Stomach smooth muscle (tissue), 2 donors: ENCODE results near the gene TRAPPC5.
"Not testable (repeated sequence)": the region's sequence is repeated elsewhere in the genome, so short reads cannot be mapped to it uniquely, and the experiment has no call there.

Experiments
- H3K27ac ChIP-seq: one replicate; pipeline ENCODE4 v1.7.0; 2013; ENCODE audit warnings: mild to moderate bottlenecking, low read length, inconsistent platforms
- H3K27me3 ChIP-seq, 2 donors: one replicate each; pipeline ENCODE4 v1.7.0; 2013; ENCODE audit warnings: low read length in 2 of 2; ENCODE audit not compliant: insufficient read depth in 2 of 2, control insufficient read depth in 1 of 2
- H3K36me3 ChIP-seq, 2 donors: one replicate each; pipeline ENCODE4 v1.7.0; 2013; ENCODE audit warnings: low read length in 2 of 2; ENCODE audit not compliant: control insufficient read depth in 2 of 2, insufficient read depth in 2 of 2
- H3K4me1 ChIP-seq: one replicate; pipeline ENCODE4 v1.7.0; 2013; ENCODE audit warnings: low read length; ENCODE audit not compliant: control insufficient read depth, insufficient read depth
- H3K4me3 ChIP-seq, 2 donors: one replicate each; pipeline ENCODE4 v1.7.0; 2013; ENCODE audit warnings: low read length in 2 of 2
- H3K9ac ChIP-seq, 2 donors: one replicate each; pipeline ENCODE4 v1.7.0; 2013; ENCODE audit warnings: low read length in 2 of 2, mild to moderate bottlenecking in 1 of 2
- H3K9me3 ChIP-seq, 2 donors: one replicate each; pipeline ENCODE4 v1.7.0; 2013; ENCODE audit warnings: low read length in 2 of 2; ENCODE audit not compliant: control insufficient read depth in 2 of 2
- donor health status: healthy.
- donor health status: Pancreatic carcinoma.

TRAPPC5 gene

GRCh38 chr19:7639863-7640348 is 40.7 kb upstream of the TRAPPC5 start:
- Histone ChIP-seq H3K9me3 (no peaks in the 10 kb centered on the region), H3K36me3 (no peaks in the 10 kb centered on the region), H3K4me1 (no peaks in the 10 kb centered on the region), H3K9ac (no peak overlapping the region), H3K27ac (no peak overlapping the region), H3K27me3 (peaks cover 27 to 33% of the 10 kb centered on the region in 2 donors), H3K4me3 (no peak overlapping the region)

DNA sequence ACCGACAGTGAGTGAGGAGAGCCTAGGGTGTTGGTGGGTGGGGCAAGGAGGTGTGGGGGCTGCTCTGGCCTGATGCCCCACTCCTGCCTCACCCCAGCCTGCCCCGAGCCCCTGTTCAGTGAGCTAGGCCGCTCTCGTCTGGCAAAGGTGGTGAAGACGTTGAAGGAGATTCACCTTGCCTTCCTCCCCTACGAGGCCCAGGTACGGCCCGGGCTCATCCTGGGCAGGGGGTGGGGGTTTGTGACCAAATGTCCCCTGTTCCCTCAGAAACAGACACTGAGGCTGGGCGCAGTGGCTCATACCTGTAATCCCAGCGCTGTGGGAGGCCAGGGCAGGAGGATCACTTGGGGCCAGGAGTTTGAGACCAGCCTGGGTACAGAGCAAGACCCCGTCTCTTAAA is 39.8 kb upstream of the TRAPPC5 start:
- H3K9ac ChIP-seq: no peak overlapping the region
- H3K27me3 ChIP-seq: peaks cover 28 to 29% of the 10 kb centered on the region in 2 donors
- H3K36me3 ChIP-seq: no peaks in the 10 kb centered on the region
- H3K4me1 ChIP-seq: no peaks in the 10 kb centered on the region
- H3K9me3 ChIP-seq: no peaks in the 10 kb centered on the region
- H3K4me3 ChIP-seq: no peak overlapping the region
- no peak overlapping the region for H3K27ac ChIP-seq

DNA sequence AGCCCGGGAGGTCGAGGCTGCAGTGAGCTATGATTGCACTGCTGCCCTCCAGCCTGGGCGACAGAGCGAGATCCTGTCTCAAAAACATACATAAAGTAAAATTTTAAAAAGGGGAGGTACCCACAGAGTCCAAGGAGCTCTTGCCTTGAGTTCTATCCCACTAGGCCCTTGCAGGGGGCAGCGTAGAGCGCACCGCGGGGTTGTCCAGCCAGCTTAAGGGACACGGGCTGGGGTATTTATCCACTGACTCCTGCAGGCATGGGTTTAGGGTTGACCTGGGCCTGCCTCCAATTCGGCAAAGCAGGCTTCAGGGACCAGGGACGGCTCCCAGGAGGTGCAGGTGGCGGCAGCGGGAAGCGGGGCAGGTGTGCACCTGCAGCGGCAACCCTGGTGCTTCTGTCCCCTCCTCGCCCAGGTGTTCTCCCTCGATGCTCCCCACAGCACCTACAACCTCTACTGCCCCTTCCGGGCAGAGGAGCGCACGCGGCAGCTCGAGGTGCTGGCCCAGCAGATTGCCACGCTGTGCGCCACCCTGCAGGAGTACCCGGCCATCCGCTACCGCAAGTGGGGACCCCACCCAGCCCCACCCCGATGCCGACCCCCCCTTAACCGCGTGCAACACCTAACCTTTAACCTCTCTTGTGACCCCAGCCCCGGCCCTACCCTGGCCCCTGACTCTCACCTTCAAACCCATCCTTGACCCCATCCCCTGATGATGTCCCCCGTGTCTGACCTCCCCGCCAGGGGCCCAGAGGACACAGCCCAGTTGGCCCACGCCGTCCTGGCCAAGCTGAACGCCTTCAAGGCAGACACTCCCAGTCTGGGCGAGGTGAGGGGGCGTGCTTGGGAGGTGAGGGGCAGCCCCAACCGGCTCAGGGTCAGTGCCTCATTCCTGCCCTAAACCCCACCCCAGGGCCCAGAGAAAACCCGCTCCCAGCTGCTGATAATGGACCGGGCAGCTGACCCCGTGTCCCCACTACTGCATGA is 39.0 kb upstream of the TRAPPC5 start:
- Histone ChIP-seq H3K27me3 (peaks cover 26 to 28% of the 10 kb centered on the region in 2 donors), H3K4me3 (no peak overlapping the region), H3K9ac (no peak overlapping the region), H3K27ac (no peak overlapping the region), H3K36me3 (no peaks in the 10 kb centered on the region), H3K9me3 (no peaks in the 10 kb centered on the region), H3K4me1 (no peaks in the 10 kb centered on the region)

DNA sequence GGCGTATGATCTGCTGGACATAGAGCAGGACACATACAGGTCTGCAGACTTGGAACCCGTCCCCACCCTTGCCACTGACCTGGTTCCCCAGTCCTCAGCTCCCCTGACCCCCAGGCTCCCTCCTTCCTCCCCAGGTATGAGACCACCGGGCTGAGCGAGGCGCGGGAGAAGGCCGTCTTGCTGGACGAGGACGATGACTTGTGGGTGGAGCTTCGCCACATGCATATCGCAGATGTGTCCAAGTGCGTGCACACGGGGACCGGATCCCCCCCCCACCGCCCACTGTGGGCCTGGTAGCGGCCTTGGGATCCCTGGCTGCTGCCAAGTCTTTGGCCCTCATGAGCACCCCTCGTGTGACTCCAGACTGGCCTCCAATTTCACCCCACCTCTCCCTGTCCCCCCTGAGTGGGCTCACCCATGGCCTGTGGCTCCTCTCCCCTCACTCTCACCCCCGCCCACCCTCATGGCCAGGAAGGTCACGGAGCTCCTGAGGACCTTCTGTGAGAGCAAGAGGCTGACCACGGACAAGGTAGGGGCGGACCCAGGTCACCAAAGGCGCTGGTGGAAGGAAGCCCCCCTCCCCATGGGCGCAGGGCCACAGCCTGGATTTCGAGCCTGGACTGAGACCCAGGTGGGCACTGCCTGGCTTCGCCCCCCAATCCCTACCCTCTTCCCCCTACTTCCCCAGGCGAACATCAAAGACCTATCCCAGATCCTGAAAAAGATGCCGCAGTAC is 38.2 kb upstream of the TRAPPC5 start:
- peaks cover 21 to 26% of the 10 kb centered on the region in 2 donors for H3K27me3 ChIP-seq
- H3K36me3 ChIP-seq: no peaks in the 10 kb centered on the region
- no peaks in the 10 kb centered on the region for H3K4me1 ChIP-seq
- H3K27ac ChIP-seq: no peak overlapping the region
- H3K9me3 ChIP-seq: no peaks in the 10 kb centered on the region
- H3K9ac ChIP-seq: no peak overlapping the region
- H3K4me3 ChIP-seq: no peak overlapping the region

DNA sequence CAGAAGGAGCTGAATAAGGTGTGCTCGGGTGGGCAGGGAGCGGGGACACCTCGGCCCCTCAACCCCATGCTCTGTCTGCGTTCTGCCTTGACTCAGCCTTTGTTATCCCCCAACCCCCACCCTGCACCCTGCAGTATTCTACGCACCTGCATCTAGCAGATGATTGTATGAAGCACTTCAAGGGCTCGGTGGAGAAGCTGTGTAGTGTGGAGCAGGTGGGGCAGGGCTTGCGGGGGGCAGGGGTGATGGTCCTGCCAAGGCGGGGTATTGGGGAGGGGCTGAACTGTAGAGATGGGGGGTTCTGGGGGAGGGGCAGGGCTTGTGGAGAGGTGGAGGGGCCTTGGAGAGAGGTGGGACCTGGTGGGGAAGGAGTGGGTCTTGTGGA is 37.6 kb upstream of the TRAPPC5 start:
- Histone ChIP-seq H3K4me1 (no peaks in the 10 kb centered on the region), H3K27me3 (peaks cover 16 to 23% of the 10 kb centered on the region in 2 donors), H3K4me3 (no peak overlapping the region), H3K9me3 (no peaks in the 10 kb centered on the region), H3K9ac (no peak overlapping the region), H3K27ac (no peak overlapping the region), H3K36me3 (no peaks in the 10 kb centered on the region)

DNA sequence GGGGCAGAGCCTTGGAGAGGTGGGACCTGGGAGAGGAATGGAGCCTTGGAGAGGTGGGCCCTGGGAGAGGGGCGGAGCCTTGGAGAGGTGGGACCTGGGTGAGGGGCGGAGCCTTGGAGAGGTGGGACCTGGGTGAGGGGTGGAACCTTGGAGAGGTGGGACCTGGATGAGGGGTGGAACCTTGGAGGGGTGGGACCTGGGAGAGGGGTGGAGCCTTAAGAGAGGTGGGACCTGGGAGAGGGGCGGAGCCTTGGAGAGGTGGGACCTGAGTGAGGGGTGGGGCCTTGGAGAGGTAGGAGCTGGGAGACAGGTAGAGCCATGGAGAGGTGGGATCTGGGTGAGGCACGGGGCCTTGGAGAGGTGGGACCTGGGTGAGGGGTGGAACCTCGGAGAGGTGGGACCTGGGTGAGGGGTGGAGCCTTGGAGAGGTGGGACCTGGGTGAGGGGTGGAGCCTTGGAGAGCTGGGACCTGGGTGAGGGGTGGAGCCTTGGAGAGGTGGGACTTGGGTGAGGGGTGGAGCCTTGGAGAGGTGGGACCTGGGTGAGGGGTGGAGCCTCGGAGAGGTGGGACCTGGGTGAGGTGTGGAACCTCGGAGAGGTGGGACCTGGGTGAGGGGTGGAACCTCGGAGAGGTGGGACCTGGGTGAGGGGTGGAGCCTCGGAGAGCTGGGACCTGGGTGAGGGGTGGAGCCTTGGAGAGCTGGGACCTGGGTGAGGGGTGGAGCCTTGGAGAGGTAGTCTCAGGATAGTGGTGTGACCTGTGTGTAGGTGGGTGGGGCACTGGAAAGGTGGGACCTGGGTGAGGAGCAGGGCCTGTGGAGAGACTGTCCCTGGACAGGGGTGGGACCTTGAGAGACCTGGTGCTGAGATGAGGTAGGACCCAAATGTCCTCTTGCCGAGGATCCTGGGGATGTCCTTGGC is 36.7 kb upstream of the TRAPPC5 start:
- not testable (repeated sequence) for H3K36me3 ChIP-seq, H3K4me3 ChIP-seq, H3K4me1 ChIP-seq, H3K27ac ChIP-seq, H3K9me3 ChIP-seq, H3K9ac ChIP-seq
- H3K27me3 ChIP-seq: peaks cover 9 to 21% of the 10 kb centered on the region in 2 donors

DNA sequence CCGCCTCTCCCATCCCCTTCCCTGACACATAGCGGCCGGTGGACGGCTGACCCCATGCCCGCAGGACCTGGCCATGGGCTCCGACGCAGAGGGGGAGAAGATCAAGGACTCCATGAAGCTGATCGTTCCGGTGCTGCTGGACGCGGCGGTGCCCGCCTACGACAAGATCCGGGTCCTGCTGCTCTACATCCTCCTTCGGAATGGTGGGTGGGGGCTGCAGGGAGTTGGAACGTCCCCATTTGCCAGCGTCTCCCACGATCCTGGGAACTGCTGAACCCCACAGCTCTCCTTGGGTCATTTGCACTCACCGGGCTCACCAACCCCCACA is 36.1 kb upstream of the TRAPPC5 start:
- no peaks in the 10 kb centered on the region for H3K9me3 ChIP-seq
- no peak overlapping the region for H3K9ac ChIP-seq
- no peak overlapping the region for H3K27ac ChIP-seq
- H3K4me1 ChIP-seq: no peaks in the 10 kb centered on the region
- H3K27me3 ChIP-seq: peaks cover 5 to 19% of the 10 kb centered on the region in 2 donors
- no peaks in the 10 kb centered on the region for H3K36me3 ChIP-seq
- no peak overlapping the region for H3K4me3 ChIP-seq

- Histone ChIP-seq H3K27ac (no peak overlapping the region), H3K4me3 (no peak overlapping the region), H3K9ac (no peak overlapping the region), H3K36me3 (no peaks in the 10 kb centered on the region), H3K4me1 (no peaks in the 10 kb centered on the region), H3K27me3 (peaks cover 5 to 15% of the 10 kb centered on the region in 2 donors), H3K9me3 (no peaks in the 10 kb centered on the region)
Measured at GRCh38 chr19:7645163-7645562, 35.5 kb upstream of the TRAPPC5 start.

DNA sequence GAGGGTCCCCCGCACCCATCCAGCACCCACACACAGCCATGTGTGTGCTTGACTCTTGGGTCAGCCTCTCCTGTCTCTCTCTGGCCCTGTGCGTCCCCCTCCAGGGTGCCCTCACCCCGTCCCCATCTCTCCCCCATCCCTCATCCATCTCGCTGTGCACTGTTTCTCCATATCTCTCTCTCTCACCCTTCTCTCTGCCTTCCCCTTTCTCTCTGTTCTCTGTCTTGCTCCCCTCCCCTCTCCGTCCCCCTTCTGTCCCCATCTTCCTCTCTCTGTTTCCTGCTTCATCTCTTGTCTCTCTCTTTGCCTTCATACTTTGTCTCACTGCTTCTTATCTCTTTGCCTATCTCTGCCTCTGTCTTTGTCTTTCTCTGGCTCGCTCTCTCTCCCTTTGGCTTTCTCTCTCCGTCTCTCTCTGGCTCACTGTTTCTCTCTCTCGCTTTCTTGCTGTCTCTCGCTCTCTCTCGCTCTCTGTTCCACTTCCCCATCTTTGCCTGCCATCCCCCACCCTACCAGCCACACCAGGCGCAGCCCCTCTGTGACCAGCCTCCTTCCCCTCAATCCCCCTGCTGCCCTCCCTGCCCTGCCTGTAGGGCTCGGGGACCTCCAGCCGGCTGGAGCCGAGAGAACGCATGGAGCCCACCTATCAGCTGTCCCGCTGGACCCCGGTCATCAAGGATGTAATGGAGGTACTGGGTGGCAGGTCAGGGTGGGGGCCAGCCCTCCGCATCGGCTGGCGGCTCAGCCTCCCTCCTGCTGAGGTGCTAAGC is 34.8 kb upstream of the TRAPPC5 start:
- Histone ChIP-seq H3K36me3 (no peaks in the 10 kb centered on the region), H3K4me1 (no peaks in the 10 kb centered on the region), H3K27me3 (peaks cover 10 to 18% of the 10 kb centered on the region in 2 donors), H3K4me3 (no peak overlapping the region), H3K9ac (no peak overlapping the region), H3K27ac (no peak overlapping the region), H3K9me3 (no peaks in the 10 kb centered on the region)

DNA sequence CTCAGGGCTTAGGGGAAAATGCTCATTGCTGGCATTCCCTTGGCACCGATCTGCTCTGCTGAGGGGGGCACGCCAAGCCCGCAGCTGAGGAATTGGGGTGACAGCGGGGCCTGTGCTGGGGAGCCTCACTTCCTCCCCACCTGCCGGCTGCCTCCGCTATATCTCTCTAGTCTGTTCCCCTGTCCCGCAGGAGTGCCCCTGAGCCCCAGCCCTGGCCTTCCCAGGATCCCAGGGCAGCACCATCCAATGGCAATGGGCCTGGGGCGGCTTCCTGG is 34.3 kb upstream of the TRAPPC5 start:
- Histone ChIP-seq H3K9ac (no peak overlapping the region), H3K4me3 (no peak overlapping the region), H3K27me3 (peaks cover 11 to 18% of the 10 kb centered on the region in 2 donors), H3K9me3 (no peaks in the 10 kb centered on the region), H3K36me3 (no peaks in the 10 kb centered on the region), H3K27ac (no peak overlapping the region), H3K4me1 (no peaks in the 10 kb centered on the region)
